Aorta (tissue), 5 donors: ENCODE measurements around the gene NTNG2. TPM values are rescaled to one million over a fixed set of nuclear protein-coding genes. Genes with fewer than 3 reads are reported as not detected.

Source experiments
- ATAC-seq: fragments of 200-7000 bp; cut with Tn5 transposase; one replicate; pipeline ENCODE4 v1.9.1; 2022; ENCODE audit warnings: moderate library complexity; ENCODE audit not compliant: low FRiP score
- DNase-seq, 2 donors: peaks; one replicate each; pipeline ENCODE4 v3.0.0-alpha.2; 2020
- H3K27ac ChIP-seq, 2 donors: one replicate each; pipeline ENCODE4 v1.5.1; 2013; ENCODE audit warnings: low read length in 2 of 2, mild to moderate bottlenecking in 2 of 2, moderate library complexity in 2 of 2, control low read depth in 1 of 2, inconsistent platforms in 1 of 2, low read depth in 1 of 2
- H3K27me3 ChIP-seq, 2 donors: one replicate each; pipeline ENCODE4 v1.6.1; 2013; ENCODE audit warnings: control low read depth in 1 of 2, low read length in 1 of 2, mild to moderate bottlenecking in 1 of 2, moderate library complexity in 1 of 2; ENCODE audit not compliant: insufficient read depth in 2 of 2, control insufficient read depth in 1 of 2
- H3K36me3 ChIP-seq, 2 donors: one replicate each; pipeline ENCODE4 v1.6.1; 2013; ENCODE audit warnings: control low read depth in 1 of 2, low read length in 1 of 2, mild to moderate bottlenecking in 1 of 2; ENCODE audit not compliant: insufficient read depth in 2 of 2, control insufficient read depth in 1 of 2
- H3K4me1 ChIP-seq, 2 donors: one replicate each; pipeline ENCODE4 v1.6.1; 2013; ENCODE audit warnings: low read length in 2 of 2, control low read depth in 1 of 2, mild to moderate bottlenecking in 1 of 2, moderate library complexity in 1 of 2; ENCODE audit not compliant: insufficient read depth in 2 of 2, control insufficient read depth in 1 of 2
- H3K4me3 ChIP-seq, 2 donors: one replicate each; pipeline ENCODE4 v1.5.1; 2013; ENCODE audit warnings: low read length in 2 of 2, control low read depth in 1 of 2, mild to moderate bottlenecking in 1 of 2
- H3K9me3 ChIP-seq: one replicate; pipeline ENCODE4 v1.6.1; 2013; ENCODE audit warnings: mild to moderate bottlenecking, low read length; ENCODE audit not compliant: control insufficient read depth
- WGBS, 2 donors: extraction: QIAGEN DNeasy Blood & Tissue Kit; methylation state at CpG; one replicate each; pipeline ENCODE4 v1.1.7; 2013; 5-methylcytosine and 5-hydroxymethylcytosine counted together
- intact Hi-C, 2 donors: fragments of 100-400 bp; cut with DNase I; formaldehyde crosslinking; loops; one replicate each; pipeline versions ENCODE4 v1.14.2 to v1.15.0; 2022
- polyA plus RNA-seq, 2 donors: library from polyadenylated mRNA; stranded (reverse); fragments of 200-250 nt; gene quantifications; one replicate each; pipeline ENCODE4 v1.2.3, GENCODE V29; 2013
- total RNA-seq, 2 donors: library from RNA; stranded (reverse); fragmentation: NEBNext Ultra II Directional; extraction: Animal tissue kit (Norgen Biotek cat#: 25700); gene quantifications; one replicate each; pipeline ENCODE4 v1.2.1, GENCODE V29; 2021
- donor health status: healthy with polysubstance abuse.
- donor health status: Bipolar disorder and iron deficiency.
- donor health status: DM: no; HTN: no; CAD: no.
- donor health status: DM: no; HTN: no; CAD: no.
- donor health status: DM: yes; HTN: yes; CAD: no.

NTNG2 gene
- total and polyA plus RNA-seq, 4 donors = 0.25 to 5.3 (median 1.1) TPM

- H3K9me3 ChIP-seq = no peaks in the 10 kb centered on the region
- no peaks in the 10 kb centered on the region for H3K36me3 ChIP-seq
- 1% methylated on average over 22 to 33 of the region's 33 CpGs for WGBS, 2 donors
- DNase-seq (no peak), ATAC-seq (no peak)
- H3K4me3 ChIP-seq = peak overlapping the region; percentile 52 to 62
- no peak overlapping the region for H3K27ac ChIP-seq
- no peaks in the 10 kb centered on the region for H3K4me1 ChIP-seq
- intact Hi-C loops = loop anchor here in 1 of 2 donors (10.0 kb wide), 1 partner anchor 167 kb away; the partner anchor contains the start of gene MED27
- H3K27me3 ChIP-seq = no peaks in the 10 kb centered on the region
Measured at GRCh38 chr9:132241483-132241839, 79.6 kb downstream of the NTNG2 start.

GRCh38 chr9:132241840-132242620, 80.2 kb downstream of the NTNG2 start:
- no peaks in the 10 kb centered on the region for H3K27me3 ChIP-seq
- no peak overlapping the region for H3K27ac ChIP-seq
- ATAC-seq (no peak), DNase-seq (peak; percentile 77 to 81)
- intact Hi-C loops = loop anchor here in 1 of 2 donors (10.0 kb wide), 1 partner anchor 167 kb away; the partner anchor contains the start of gene MED27
- no peaks in the 10 kb centered on the region for H3K36me3 ChIP-seq
- H3K4me1 ChIP-seq = no peaks in the 10 kb centered on the region
- no peaks in the 10 kb centered on the region for H3K9me3 ChIP-seq
- WGBS, 2 donors = 2% methylated on average over 65 to 81 of the region's 81 CpGs
- H3K4me3 ChIP-seq = peak overlapping the region; percentile 52 to 62

DNA sequence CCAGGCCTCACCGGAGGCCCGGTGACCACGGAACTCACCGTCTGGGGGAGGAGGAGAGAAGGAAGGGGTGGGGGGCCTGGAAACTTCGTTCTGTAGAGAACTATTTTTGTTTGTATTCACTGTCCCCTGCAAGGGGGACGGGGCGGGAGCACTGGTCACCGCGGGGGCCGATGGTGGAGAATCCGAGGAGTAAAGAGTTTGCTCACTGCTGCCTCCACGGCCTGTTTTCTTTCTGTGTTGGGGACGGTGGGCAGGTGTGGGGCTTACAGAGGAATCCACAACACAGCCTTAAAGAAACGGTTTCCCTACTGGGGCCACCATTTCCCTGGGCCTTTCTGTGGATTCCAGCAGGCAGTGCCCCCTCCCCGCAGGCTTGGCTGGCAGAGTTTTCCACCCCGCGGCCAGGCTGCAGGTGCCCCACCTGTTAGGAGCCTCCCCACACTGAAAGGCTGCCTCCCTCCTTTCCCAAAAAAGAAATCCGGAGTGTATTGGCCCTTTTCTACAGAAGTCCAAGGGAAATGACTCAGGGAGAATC, 80.8 kb downstream of the NTNG2 start:
- no peaks in the 10 kb centered on the region for H3K9me3 ChIP-seq
- no peaks in the 10 kb centered on the region for H3K4me1 ChIP-seq
- 36% methylated on average over 18 of the region's 18 CpGs for WGBS, 2 donors
- no peak overlapping the region for H3K27ac ChIP-seq
- no peak for ATAC-seq
- peak overlapping the region; percentile 52 to 62 for H3K4me3 ChIP-seq
- peak in 1 of 2 donors; percentile 79 for DNase-seq
- intact Hi-C loops = loop anchor here in 1 of 2 donors (10.0 kb wide), 1 partner anchor 168 kb away; the partner anchor contains the start of gene MED27
- no peaks in the 10 kb centered on the region for H3K36me3 ChIP-seq
- no peaks in the 10 kb centered on the region for H3K27me3 ChIP-seq

- Histone ChIP-seq H3K4me3 (no peak overlapping the region), H3K27me3 (no peaks in the 10 kb centered on the region), H3K36me3 (no peaks in the 10 kb centered on the region), H3K9me3 (no peaks in the 10 kb centered on the region), H3K4me1 (no peaks in the 10 kb centered on the region), H3K27ac (no peak overlapping the region)
- intact Hi-C loops = loop anchor here in 1 of 2 donors (10.0 kb wide), 1 partner anchor 169 kb away; the partner anchor contains the start of gene MED27
- DNase-seq = peak in 1 of 2 donors; percentile 49
- ATAC-seq = no peak
- 92 to 94% methylated on average over 19 of the region's 19 CpGs for WGBS, 2 donors
Measured at GRCh38 chr9:132243156-132244074, 81.6 kb downstream of the NTNG2 start.

- intact Hi-C loops = loop anchor here in 1 of 2 donors (10.0 kb wide), 1 partner anchor 170 kb away; the partner anchor contains the start of gene MED27
- DNase-seq (peak; percentile 71 to 91), ATAC-seq (no peak)
- no peaks in the 10 kb centered on the region for H3K27me3 ChIP-seq
- no peaks in the 10 kb centered on the region for H3K36me3 ChIP-seq
- no peaks in the 10 kb centered on the region for H3K9me3 ChIP-seq
- whole genome bisulfite sequencing, 2 donors = 53 to 55% methylated on average over 19 of the region's 19 CpGs
- no peaks in the 10 kb centered on the region for H3K4me1 ChIP-seq
- no peak overlapping the region for H3K27ac ChIP-seq
- H3K4me3 ChIP-seq = no peak overlapping the region
Measured at GRCh38 chr9:132244582-132245455, 83.0 kb downstream of the NTNG2 start.

GRCh38 chr9:132245465-132245864, 83.6 kb downstream of the NTNG2 start:
- no peaks in the 10 kb centered on the region for H3K4me1 ChIP-seq
- ATAC-seq (no peak), DNase-seq (no peak)
- intact Hi-C loops = loop anchor here in 1 of 2 donors (10.0 kb wide), 1 partner anchor 171 kb away; the partner anchor contains the start of gene MED27
- no peaks in the 10 kb centered on the region for H3K9me3 ChIP-seq
- no peak overlapping the region for H3K27ac ChIP-seq
- H3K27me3 ChIP-seq = no peaks in the 10 kb centered on the region
- no peaks in the 10 kb centered on the region for H3K36me3 ChIP-seq
- WGBS, 2 donors = 83 to 88% methylated on average over 9 of the region's 9 CpGs
- H3K4me3 ChIP-seq = no peak overlapping the region

DNA sequence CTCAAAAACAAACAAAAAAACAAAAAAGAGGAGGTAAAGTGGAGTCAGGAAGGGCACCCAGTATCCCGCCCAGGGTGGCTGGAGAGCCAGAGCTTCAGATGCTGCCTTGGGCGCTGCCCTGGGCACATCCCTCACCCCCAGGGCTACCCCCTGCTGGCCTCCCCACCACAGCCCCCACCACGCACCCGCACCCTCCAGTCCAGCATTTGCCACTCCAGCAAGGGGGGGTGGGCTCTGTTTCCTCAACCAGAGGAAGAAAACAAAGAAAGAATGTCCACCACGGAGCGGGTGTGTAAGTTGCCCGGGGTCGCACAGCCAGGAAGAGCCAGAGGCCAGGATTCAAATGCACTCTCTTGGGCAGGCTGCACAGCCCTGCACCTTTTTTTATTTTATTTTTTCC, 86.1 kb downstream of the NTNG2 start:
- H3K4me3 ChIP-seq = no peak overlapping the region
- intact Hi-C loops = loop anchor here in 1 of 2 donors (10.0 kb wide), 1 partner anchor 173 kb away; the partner anchor contains the start of gene MED27
- H3K4me1 ChIP-seq = no peaks in the 10 kb centered on the region
- WGBS, 2 donors = 65 to 74% methylated on average over 7 to 8 of the region's 8 CpGs
- no peaks in the 10 kb centered on the region for H3K27me3 ChIP-seq
- no peak overlapping the region for H3K27ac ChIP-seq
- no peaks in the 10 kb centered on the region for H3K9me3 ChIP-seq
- ATAC-seq = no peak
- no peaks in the 10 kb centered on the region for H3K36me3 ChIP-seq
- no peak for DNase-seq
